A673 (cell line): ENCODE data around the gene SLF2.

Source experiments
- EZH2 ChIP-seq: fragments of 200-600 bp; sonication (generic); IDR thresholded peaks from 2 replicates; pipeline ENCODE4 v1.6.1; 2017; ENCODE audit warnings: borderline replicate concordance, low read depth, mild to moderate bottlenecking, mixed read lengths, antibody characterized with exemption, low read length; ENCODE audit not compliant: poor library complexity, severe bottlenecking
- TF ChIP-seq, protein P1 (sequence below): fragments of 300-800, 200-600 bp; sonication (generic); conservative IDR thresholded peaks from 2 replicates; pipeline ENCODE4 v1.5.1; 2017; ENCODE audit warnings: low read depth, mild to moderate bottlenecking, antibody characterized with exemption, low read length, moderate library complexity, mixed read lengths

DNA sequence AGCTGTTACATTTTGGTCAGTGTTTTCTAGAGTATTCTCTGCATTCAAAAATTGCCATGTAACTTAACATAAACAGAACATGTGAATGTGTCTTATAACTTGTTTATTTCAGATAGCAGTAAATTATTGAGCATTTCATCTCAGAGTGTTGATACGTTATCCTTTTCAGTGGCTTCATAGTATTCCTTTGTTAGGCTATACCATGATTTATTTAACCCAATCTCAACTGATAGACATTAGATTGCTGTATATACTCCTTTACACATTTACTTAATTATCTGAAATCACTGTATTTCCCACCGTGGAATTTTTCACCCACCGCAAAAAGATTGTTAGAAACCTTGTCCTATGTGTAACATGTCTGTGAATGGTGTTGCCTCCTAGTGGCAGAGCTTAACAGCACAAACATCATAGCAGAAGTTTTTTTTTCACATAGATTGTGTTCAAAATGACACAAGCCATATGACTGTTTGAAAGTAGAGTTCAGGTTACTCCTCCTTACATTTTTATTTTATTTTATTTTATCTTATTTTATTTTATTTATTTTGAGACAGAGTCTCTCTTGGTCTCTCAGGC is 21.4 kb downstream of the SLF2 start:
- TF ChIP-seq, protein P1, sequence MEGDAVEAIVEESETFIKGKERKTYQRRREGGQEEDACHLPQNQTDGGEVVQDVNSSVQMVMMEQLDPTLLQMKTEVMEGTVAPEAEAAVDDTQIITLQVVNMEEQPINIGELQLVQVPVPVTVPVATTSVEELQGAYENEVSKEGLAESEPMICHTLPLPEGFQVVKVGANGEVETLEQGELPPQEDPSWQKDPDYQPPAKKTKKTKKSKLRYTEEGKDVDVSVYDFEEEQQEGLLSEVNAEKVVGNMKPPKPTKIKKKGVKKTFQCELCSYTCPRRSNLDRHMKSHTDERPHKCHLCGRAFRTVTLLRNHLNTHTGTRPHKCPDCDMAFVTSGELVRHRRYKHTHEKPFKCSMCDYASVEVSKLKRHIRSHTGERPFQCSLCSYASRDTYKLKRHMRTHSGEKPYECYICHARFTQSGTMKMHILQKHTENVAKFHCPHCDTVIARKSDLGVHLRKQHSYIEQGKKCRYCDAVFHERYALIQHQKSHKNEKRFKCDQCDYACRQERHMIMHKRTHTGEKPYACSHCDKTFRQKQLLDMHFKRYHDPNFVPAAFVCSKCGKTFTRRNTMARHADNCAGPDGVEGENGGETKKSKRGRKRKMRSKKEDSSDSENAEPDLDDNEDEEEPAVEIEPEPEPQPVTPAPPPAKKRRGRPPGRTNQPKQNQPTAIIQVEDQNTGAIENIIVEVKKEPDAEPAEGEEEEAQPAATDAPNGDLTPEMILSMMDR = peak; percentile 64
- TF ChIP-seq EZH2 = no peak
